HG03521 (cell line): ENCODE results near the gene PGLYRP3.
A peak's percentile ranks its signal among the peaks of the same experiment; 100 is the strongest.
"Not testable (repeated sequence)": the region's sequence is repeated elsewhere in the genome, so short reads cannot be mapped to it uniquely, and the experiment has no call there.

Experiments
- ATAC-seq: cut with Tn5 transposase; IDR thresholded peaks from one replicate; pipeline ENCODE4 v1.9.1; 2021; ENCODE audit warnings: mild to moderate bottlenecking, moderate library complexity; ENCODE audit not compliant: unreplicated experiment

PGLYRP3 gene

GRCh38 chr1:153318145-153318544 lies 5.4 kb upstream of the PGLYRP3 start:
- not testable (repeated sequence) for ATAC-seq

DNA sequence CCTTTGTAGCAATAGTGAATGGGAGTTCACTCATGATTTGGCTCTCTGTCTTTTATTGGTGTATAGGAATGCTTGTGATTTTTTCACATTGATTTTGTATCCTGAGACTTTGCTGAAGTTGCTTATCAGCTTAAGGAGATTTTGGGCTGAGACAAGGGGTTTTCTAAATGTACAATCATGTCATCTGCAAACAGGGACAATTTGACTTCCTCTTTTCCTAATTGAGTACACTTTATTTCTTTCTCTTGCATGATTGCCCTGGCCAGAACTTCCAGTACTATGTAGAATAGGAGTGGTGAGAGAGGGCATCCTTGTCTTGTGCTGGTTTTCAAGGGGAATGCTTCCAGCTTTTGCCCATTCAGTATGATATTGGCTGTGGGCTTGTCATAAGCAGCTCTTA lies 3.3 kb upstream of the PGLYRP3 start:
- not testable (repeated sequence) for ATAC-seq

GRCh38 chr1:153314388-153314787 lies 1.6 kb upstream of the PGLYRP3 start:
- not testable (repeated sequence) for ATAC-seq

GRCh38 chr1:153313288-153313687 lies 536 bp upstream of the PGLYRP3 start:
- ATAC-seq: no peak

- ATAC-seq: no peak
Measured at GRCh38 chr1:153310526-153310925, 2.2 kb downstream of the PGLYRP3 start.

DNA sequence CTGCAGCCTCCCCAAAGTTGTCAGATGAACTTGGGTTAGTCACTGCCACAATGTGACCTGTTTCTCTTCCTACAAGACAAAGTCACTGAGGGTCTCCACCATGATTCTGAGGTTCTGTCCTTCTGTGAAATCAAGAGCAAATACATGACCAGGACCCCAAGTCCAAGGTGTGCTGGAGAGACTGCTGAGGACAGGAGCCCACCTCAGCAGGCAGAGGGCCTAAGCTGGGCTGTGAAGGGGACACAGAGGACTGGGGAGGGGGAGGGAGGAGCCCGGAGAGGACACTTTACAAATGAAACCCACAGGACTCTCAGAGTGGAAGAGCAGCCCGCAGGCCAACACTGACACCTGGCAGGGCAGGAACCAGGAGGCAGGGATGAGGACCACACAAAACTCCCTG lies 3.3 kb downstream of the PGLYRP3 start:
- no peak for ATAC-seq

GRCh38 chr1:153308540-153308939 lies 4.2 kb downstream of the PGLYRP3 start:
- no peak for ATAC-seq

DNA sequence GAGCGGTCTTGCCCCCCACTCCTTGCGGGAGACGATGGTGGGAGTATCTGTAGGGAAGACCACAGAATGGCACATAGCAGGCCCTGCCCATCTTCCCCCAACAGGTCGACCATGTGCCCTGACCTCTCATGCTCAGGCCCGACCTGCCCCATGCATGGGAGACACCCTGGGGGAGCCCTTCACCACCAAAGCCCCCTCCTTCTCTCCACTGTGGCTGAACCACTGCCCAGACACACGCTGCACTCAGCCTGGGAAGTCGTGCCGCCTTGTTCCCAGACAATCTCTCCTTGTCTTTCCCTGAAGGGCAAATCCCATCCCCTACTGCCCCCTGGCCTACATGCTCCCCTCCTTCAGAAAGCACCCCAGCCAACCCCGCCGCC lies 5.5 kb downstream of the PGLYRP3 start:
- no peak for ATAC-seq

- no peak for ATAC-seq
Measured at GRCh38 chr1:153306303-153307220, 6.2 kb downstream of the PGLYRP3 start.

DNA sequence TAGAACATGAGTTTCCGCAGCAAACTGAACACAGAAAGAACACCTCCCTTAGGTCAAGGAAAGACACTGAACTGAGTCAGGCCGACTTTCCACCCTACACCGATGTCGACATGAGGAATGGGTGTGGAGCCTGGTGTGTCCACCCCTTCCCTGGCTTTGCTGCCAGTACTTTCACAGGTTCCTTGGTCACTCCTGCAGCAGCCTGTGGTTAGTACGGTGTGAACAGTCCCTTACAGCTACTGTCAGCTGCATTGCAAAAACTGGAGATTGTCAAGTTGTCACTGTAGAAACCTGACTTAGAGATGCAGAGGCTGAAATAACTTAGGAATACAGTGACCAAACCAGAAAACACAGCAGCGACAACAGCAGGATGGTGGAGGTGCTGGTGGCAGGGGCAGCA lies 7.1 kb downstream of the PGLYRP3 start:
- no peak for ATAC-seq

DNA sequence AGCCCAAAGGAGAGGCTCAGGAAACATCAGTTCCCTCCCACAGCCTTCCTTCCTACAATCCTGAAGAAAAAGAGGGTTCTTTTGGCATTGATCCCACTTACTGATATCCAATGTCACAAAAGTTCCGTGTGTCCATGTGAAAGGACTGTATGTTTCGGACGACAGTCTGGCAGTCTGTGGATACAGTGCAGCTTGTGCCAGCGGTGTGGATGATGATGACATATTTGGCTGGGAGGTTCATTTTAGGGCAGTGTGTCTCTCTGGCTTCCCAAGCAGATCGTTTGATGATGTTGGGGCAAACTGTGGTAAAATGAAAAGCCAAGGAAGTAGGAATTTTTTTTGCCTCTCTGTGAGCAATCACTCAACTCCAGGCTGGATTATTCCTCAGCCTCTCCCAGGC lies 10.4 kb downstream of the PGLYRP3 start:
- ATAC-seq: no peak

DNA sequence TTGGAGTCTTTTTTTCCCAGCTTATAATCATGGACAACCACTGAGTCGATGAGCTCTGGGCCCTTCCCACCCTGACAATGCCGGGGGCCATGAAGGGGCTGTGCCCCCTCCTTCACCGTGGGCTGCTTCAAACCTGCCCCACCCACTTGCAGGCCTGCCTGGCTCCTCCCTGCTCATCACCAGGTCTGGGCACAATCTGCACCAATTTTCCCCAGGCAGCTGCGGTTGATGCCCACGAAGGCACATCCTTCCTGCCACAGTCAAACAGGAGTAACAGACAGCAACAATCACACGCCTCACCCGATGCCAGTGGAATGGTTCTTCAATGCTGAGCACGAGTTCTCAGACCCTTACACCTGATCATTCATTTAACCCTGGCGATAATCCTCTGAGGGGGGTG lies 18.9 kb downstream of the PGLYRP3 start:
- no peak for ATAC-seq

DNA sequence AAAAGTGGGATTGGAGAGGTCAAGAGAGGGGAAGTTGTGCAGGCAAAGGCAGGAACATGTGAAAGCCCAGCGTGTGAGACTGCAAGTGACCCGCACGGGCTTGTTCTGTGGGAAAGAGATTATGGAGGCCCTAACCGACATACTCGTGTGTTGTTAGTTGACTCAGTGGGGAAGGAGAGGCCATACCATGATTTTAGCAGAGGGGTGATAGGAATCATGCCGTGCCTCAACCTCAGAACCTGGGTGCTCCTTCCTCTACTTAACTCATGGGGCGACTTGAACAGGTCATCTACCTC lies 19.3 kb downstream of the PGLYRP3 start:
- no peak for ATAC-seq

DNA sequence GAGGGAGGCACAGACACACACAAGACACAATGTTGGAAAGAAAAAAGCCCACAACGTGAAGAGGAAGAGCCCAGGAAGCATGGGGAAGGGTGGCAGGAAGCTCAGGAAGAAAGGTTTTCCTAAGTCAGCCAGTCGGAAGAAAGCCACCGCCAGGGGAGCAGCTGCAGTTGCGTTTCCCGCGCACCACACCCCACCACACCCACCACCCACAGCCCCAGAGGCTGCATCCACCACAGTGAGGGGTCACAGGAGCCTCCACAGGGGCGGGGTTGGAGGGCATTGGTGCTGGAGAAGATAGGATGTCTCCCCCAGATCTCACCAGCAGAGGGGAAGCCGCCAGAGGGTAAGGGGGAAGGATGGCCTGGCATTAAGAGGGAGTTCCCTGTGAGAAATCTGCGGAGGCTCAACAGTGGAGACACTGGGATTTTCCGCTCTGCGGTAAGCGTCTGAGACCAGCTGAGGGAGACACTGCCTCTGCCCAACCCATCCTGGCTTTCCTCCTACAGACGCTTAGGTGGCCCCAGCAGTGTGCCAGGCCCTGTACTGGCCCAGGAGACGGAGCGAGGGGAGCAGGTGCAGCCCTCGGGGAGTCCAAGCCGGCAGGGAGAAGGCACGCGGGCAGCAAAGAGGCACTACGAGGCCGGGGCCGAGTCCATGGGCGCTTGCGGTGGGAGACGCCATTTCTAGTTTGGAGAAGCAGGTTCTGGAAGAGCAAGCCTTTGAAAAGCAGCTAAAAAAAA lies 19.8 kb downstream of the PGLYRP3 start:
- no peak for ATAC-seq

DNA sequence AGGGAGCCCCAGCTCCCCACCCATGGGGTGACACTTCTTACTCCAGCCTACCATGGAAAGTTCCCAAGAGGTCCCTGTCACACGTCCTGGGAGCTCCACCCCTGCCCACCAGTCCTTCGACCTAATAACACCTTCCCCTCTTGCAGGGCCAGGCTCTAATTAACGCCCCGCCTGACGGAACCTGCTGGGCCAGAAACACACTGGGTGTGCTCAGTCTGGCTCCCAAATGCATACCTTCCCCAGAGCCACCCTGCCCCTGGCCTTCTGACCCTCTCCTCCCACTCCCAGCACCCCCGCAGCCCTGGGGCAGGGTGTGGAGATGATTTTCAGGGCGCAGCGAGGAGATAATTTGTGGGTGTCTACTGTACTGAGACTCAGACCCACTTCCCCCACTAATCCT lies 20.6 kb downstream of the PGLYRP3 start:
- no peak for ATAC-seq

GRCh38 chr1:153291514-153291913 lies 21.2 kb downstream of the PGLYRP3 start:
- no peak for ATAC-seq

GRCh38 chr1:153288634-153289275 lies 24.0 kb downstream of the PGLYRP3 start:
- no peak for ATAC-seq

DNA sequence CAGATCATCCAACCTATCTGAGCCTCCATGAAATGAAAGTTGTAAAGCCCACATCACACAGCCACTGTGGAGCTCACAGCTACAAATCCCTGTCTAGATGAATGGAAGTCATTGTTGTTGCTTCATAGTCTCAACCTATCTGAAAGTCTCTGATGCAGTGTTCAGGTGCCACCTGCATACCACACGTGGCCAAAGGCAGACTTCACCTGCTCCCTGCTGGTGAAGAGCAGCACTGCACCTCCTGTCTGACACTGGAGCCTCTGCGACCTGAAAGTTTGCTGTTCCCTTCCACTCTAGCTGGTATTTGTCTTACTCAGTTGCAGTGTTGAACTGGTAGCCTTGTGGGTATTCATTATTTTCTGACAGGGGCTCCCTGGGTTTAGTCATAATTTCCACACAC lies 34.9 kb downstream of the PGLYRP3 start:
- peak; percentile 62 for ATAC-seq

DNA sequence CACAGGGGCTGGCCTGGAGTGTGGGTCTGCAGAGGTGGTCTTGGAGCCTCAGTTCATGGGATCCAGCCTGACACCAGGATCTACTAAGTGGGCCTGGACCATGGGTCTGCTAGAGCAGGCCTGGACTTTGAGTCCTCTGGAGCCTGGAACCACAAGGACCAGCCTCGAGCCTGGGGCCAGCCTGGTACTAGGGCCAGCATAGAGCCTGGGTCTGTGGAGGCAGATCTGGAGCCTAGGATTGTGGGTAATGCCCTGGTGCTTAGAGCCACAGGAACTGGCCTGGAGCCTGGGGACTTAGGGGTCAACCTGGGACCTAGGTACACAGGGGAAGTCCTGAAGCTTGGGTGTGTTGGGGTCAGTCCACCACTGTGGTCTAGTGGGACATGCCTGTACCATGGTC lies 40.6 kb downstream of the PGLYRP3 start:
- ATAC-seq: no peak

GRCh38 chr1:153271711-153272110 lies 41.0 kb downstream of the PGLYRP3 start:
- ATAC-seq: no peak

- ATAC-seq: no peak
Measured at GRCh38 chr1:153265457-153265856, 47.3 kb downstream of the PGLYRP3 start.
